ENCODE data around the gene PHF20.

GRCh38 chr20:35823147-35823546 lies 51.3 kb downstream of the PHF20 start:
- no peak for TF ChIP-seq CTCF (IDR thresholded peaks at IDR 0.05)
- no peak for TF ChIP-seq POLR2A (IDR thresholded peaks at IDR 0.05)

Data from ovary (tissue), 3 donors.